SU-DHL-6 (cell line): ENCODE results near the gene CAMK4.

ENCODE experiments used
- H2AFZ ChIP-seq: fragments of 200-600 bp; sonication (generic); 2 replicates; pipeline ENCODE4 v1.6.1; 2014; ENCODE audit warnings: low read depth, mild to moderate bottlenecking, moderate library complexity, mixed read lengths, antibody characterized with exemption, low read length; ENCODE audit not compliant: severe bottlenecking
- H3F3A ChIP-seq: fragments of 200-600 bp; shearing (Covaris generic); 2 replicates; pipeline ENCODE4 v1.6.0; 2016; ENCODE audit warnings: antibody characterized with exemption, mild to moderate bottlenecking; ENCODE audit not compliant: insufficient read depth
- H3K27ac ChIP-seq: fragments of 200-600 bp; sonication (generic); 2 replicates; pipeline ENCODE4 v1.5.1; 2016; ENCODE audit warnings: low read depth, mild to moderate bottlenecking, low read length, moderate library complexity, mixed read lengths
- H3K27me3 ChIP-seq: fragments of 200-600 bp; sonication (generic), shearing (Covaris generic); 2 replicates; pipeline ENCODE4 v1.6.0; 2014; ENCODE audit warnings: mild to moderate bottlenecking, low read length
- H3K36me3 ChIP-seq: fragments of 200-600 bp; sonication (generic); 2 replicates; pipeline ENCODE4 v1.6.1; 2014; ENCODE audit warnings: mild to moderate bottlenecking, low read length, mixed read lengths
- H3K4me2 ChIP-seq: fragments of 300-600, 200-600 bp; shearing (Covaris generic), sonication (generic); 2 replicates; pipeline ENCODE4 v1.6.0; 2014; ENCODE audit warnings: low read length, low read depth, mild to moderate bottlenecking; ENCODE audit not compliant: poor library complexity, severe bottlenecking
- H3K4me3 ChIP-seq: fragments of 200-600 bp; sonication (generic); 2 replicates; pipeline ENCODE4 v1.5.1; 2014; ENCODE audit warnings: antibody characterized with exemption, low read length, mild to moderate bottlenecking, mixed read lengths; ENCODE audit not compliant: insufficient read depth, poor library complexity, severe bottlenecking
- H3K79me2 ChIP-seq: fragments of 200-600 bp; sonication (generic); 2 replicates; pipeline ENCODE4 v1.6.1; 2014; ENCODE audit warnings: mild to moderate bottlenecking, low read length, moderate library complexity; ENCODE audit not compliant: insufficient read depth
- H3K9ac ChIP-seq: fragments of 200-600 bp; sonication (generic); 2 replicates; pipeline ENCODE4 v1.7.0; 2014; ENCODE audit warnings: mild to moderate bottlenecking, low read length
- H3K9me2 ChIP-seq: fragments of 200-600 bp; sonication (generic); replicated peaks from 2 replicates; pipeline ENCODE4 v1.6.1; 2014; ENCODE audit warnings: low read length; ENCODE audit not compliant: insufficient read depth
- H3K9me3 ChIP-seq: fragments of 200-600 bp; sonication (generic); 2 replicates; pipeline ENCODE4 v1.6.1; 2014; ENCODE audit warnings: low read length, mixed read lengths; ENCODE audit not compliant: insufficient read depth
- H4K20me1 ChIP-seq: fragments of 200-600 bp; sonication (generic); 2 replicates; pipeline ENCODE4 v1.6.1; 2014; ENCODE audit warnings: low read depth, mild to moderate bottlenecking, antibody characterized with exemption, low read length, moderate library complexity, mixed read lengths
- CTCF ChIP-seq: fragments of 200-600 bp; sonication (generic); IDR thresholded peaks from one replicate; pipeline ENCODE4 v1.5.1; 2017; ENCODE audit warnings: antibody characterized with exemption, mild to moderate bottlenecking, low read length, moderate library complexity; ENCODE audit not compliant: insufficient read depth, poor library complexity, severe bottlenecking
- EZH2phosphoT487 ChIP-seq: fragments of 200-600 bp; sonication (generic), shearing (Covaris generic); conservative IDR thresholded peaks from 2 replicates; pipeline ENCODE4 v1.6.1; 2018; ENCODE audit warnings: mild to moderate bottlenecking, antibody characterized with exemption, low read length, moderate library complexity, mixed read lengths

Gene CAMK4

GRCh38 chr5:111241696-111242095 is 17.5 kb downstream of the CAMK4 start:
- no peak overlapping the region for H3K27ac ChIP-seq
- no peaks in the 10 kb centered on the region for H3K9me2 ChIP-seq
- no peaks in the 10 kb centered on the region for H3K79me2 ChIP-seq
- no peaks in the 10 kb centered on the region for H3F3A ChIP-seq
- no peak overlapping the region for H3K4me2 ChIP-seq
- no peak overlapping the region for H2AFZ ChIP-seq
- no peak overlapping the region for H3K4me3 ChIP-seq
- no peaks in the 10 kb centered on the region for H3K9me3 ChIP-seq
- H3K9ac ChIP-seq, result no peak overlapping the region
- no peaks in the 10 kb centered on the region for H3K36me3 ChIP-seq
- no peaks in the 10 kb centered on the region for H3K27me3 ChIP-seq
- TF ChIP-seq CTCF (no peak), EZH2phosphoT487 (no peak)
- H4K20me1 ChIP-seq, result no peaks in the 10 kb centered on the region

DNA sequence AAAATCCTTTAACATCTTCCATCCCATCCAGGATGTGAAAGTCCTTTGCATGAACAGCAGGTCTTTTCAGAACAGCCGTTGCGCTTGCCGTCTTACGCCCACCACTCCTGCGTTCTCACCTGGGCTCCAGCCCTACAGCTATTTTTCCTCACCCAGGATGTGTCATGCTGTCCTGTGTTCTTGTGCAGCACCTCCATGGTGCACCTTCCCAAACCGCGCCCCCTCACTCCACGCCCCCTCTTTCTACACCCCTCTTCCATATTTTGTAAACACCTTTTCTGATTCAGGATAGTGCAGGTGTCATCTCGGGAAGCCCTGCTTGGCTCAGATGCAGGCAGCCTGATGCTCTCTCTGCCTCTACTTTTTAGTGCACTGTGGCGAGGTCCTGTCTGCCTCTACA is 18.4 kb downstream of the CAMK4 start:
- Histone ChIP-seq H4K20me1 (no peaks in the 10 kb centered on the region), H3K27ac (no peak overlapping the region), H3K27me3 (no peaks in the 10 kb centered on the region), H2AFZ (no peak overlapping the region), H3K4me2 (no peak overlapping the region), H3K9ac (no peak overlapping the region), H3K9me3 (no peaks in the 10 kb centered on the region), H3K4me3 (no peak overlapping the region), H3K79me2 (no peaks in the 10 kb centered on the region), H3K36me3 (no peaks in the 10 kb centered on the region), H3F3A (no peaks in the 10 kb centered on the region), H3K9me2 (no peaks in the 10 kb centered on the region)
- no peak for TF ChIP-seq CTCF
- TF ChIP-seq EZH2phosphoT487, result no peak

DNA sequence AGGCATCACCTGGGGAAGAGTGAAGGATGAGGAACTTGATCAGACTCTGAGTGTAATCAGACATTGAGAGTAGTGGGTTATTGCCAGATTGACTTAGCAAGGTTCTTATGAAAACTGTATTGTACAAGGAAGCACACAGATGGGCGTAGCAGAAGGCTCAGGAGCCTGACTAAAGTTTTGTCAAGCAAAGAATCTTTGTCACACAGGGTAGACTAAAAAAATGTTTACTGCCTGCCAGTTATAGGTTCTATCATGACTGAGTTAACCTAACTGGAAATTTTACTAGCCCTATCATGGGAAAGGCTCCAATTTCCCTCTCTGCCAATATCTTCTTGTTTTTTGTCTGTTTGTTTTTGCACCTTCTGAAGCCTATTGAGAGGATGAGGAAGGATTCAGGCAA is 19.1 kb downstream of the CAMK4 start:
- H3K27ac ChIP-seq, result no peak overlapping the region
- no peaks in the 10 kb centered on the region for H3K79me2 ChIP-seq
- no peak overlapping the region for H3K4me2 ChIP-seq
- no peak overlapping the region for H2AFZ ChIP-seq
- no peaks in the 10 kb centered on the region for H3K27me3 ChIP-seq
- no peaks in the 10 kb centered on the region for H3K9me3 ChIP-seq
- no peak for TF ChIP-seq CTCF
- no peak for TF ChIP-seq EZH2phosphoT487
- H3K9me2 ChIP-seq, result no peaks in the 10 kb centered on the region
- H3K4me3 ChIP-seq, result no peak overlapping the region
- H4K20me1 ChIP-seq, result no peaks in the 10 kb centered on the region
- no peaks in the 10 kb centered on the region for H3F3A ChIP-seq
- no peaks in the 10 kb centered on the region for H3K36me3 ChIP-seq
- H3K9ac ChIP-seq, result no peak overlapping the region

GRCh38 chr5:111245654-111246053 is 21.5 kb downstream of the CAMK4 start:
- H3K79me2 ChIP-seq, result no peaks in the 10 kb centered on the region
- no peak overlapping the region for H3K4me2 ChIP-seq
- TF ChIP-seq EZH2phosphoT487, result no peak
- TF ChIP-seq CTCF, result no peak
- H3K4me3 ChIP-seq, result no peak overlapping the region
- H3K9me3 ChIP-seq, result no peaks in the 10 kb centered on the region
- H3F3A ChIP-seq, result no peaks in the 10 kb centered on the region
- H3K9ac ChIP-seq, result no peak overlapping the region
- H3K36me3 ChIP-seq, result no peaks in the 10 kb centered on the region
- H2AFZ ChIP-seq, result no peak overlapping the region
- no peak overlapping the region for H3K27ac ChIP-seq
- H4K20me1 ChIP-seq, result no peaks in the 10 kb centered on the region
- no peaks in the 10 kb centered on the region for H3K9me2 ChIP-seq
- no peaks in the 10 kb centered on the region for H3K27me3 ChIP-seq
